ENCODE results near the gene MESP2.

GRCh38 chr15:89813381-89814111 is 37.4 kb downstream of the MESP2 start:
- no peak for TF ChIP-seq YY1 (IDR thresholded peaks at IDR 0.05; ENCODE audit: insufficient read depth, insufficient read length)
- TF ChIP-seq SUZ12 (IDR thresholded peaks at IDR 0.05; ENCODE audit: extremely low read depth, insufficient read depth, insufficient read length): no peak

Data from NT2/D1 (cell line).